ENCODE data around the gene SIX1.

GRCh38 chr14:60684203-60684602 is 34.9 kb upstream of the SIX1 start:
- TF ChIP-seq CTCF (IDR thresholded peaks at IDR 0.05 in 4 of 5, conservative IDR thresholded peaks at IDR 0.05 in 1 of 5) (no peak), POLR2A (IDR thresholded peaks at IDR 0.05) (no peak)

Data from gastrocnemius medialis (tissue), 4 donors.